Mononuclear cell (primary cell): ENCODE results near the gene SELENOP. TPM values are rescaled to one million over a fixed set of nuclear protein-coding genes. Genes with fewer than 3 reads are reported as not detected.

ENCODE experiments used
- H3K27me3 ChIP-seq: 2 replicates; pipeline ENCODE4 v1.6.0; 2011; ENCODE audit warnings: low read length, control low read depth; ENCODE audit not compliant: insufficient read depth
- H3K4me1 ChIP-seq: 2 replicates; pipeline ENCODE4 v1.5.1; 2011; ENCODE audit warnings: mild to moderate bottlenecking, low read length, control low read depth; ENCODE audit not compliant: insufficient read depth
- H3K4me3 ChIP-seq: 2 replicates; pipeline ENCODE4 v1.5.1; 2011; ENCODE audit warnings: mild to moderate bottlenecking, low read length, moderate library complexity
- H3K9me3 ChIP-seq: 2 replicates; pipeline ENCODE4 v1.5.1; 2011; ENCODE audit warnings: low read depth, mild to moderate bottlenecking, control low read depth, low read length
- total RNA-seq: library from RNA; depleted of rRNA; stranded (reverse); fragments of >200 nt; gene quantifications from one replicate; pipeline ENCODE4 v1.2.3, GENCODE V29; 2012

SELENOP gene
- total RNA-seq, 1 donor = 1.7 TPM

DNA sequence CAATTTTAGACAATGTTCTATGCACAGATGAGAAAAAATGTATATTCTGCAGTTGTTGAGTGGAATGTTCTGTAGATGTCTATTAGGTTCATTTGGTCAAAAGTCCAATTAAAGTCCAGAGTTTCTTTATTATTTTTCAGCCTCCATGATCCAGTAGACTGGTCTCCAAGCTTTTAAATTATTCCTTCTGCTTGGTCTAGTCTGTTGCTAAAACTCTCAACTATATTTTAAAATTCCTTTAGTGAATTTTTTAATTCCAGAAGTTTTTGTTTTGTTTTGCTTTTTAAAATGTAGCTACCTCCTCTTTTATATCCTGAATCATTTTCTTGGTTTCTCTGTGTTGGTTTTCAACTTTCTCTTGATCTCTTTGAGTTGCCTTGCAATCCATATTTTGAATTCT is 24.6 kb downstream of the SELENOP start:
- peaks cover 29% of the 10 kb centered on the region for H3K9me3 ChIP-seq
- H3K4me3 ChIP-seq = no peak overlapping the region
- H3K4me1 ChIP-seq = no peaks in the 10 kb centered on the region
- H3K27me3 ChIP-seq = peaks cover 2% of the 10 kb centered on the region

DNA sequence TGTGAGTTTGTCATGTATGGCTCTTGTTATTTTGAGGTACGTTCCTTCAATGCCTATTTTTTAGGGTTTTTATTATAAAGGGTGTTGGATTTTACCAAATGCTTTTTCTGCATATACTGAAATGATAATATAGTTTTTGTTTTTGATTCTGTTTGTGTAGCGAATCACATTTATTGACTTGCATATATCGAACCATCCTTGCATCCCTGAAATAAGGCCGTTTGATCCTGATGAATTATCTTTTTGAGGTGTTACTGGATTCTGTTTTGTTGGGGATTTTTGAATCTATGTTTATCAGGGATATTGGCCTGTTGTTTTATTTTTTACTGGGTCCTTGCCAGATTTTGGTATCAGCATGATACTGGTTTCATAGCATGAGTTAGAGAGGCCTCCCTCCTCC is 25.9 kb downstream of the SELENOP start:
- H3K9me3 ChIP-seq = peaks cover 29% of the 10 kb centered on the region
- peaks cover 2% of the 10 kb centered on the region for H3K27me3 ChIP-seq
- H3K4me3 ChIP-seq = no peak overlapping the region
- H3K4me1 ChIP-seq = no peaks in the 10 kb centered on the region

DNA sequence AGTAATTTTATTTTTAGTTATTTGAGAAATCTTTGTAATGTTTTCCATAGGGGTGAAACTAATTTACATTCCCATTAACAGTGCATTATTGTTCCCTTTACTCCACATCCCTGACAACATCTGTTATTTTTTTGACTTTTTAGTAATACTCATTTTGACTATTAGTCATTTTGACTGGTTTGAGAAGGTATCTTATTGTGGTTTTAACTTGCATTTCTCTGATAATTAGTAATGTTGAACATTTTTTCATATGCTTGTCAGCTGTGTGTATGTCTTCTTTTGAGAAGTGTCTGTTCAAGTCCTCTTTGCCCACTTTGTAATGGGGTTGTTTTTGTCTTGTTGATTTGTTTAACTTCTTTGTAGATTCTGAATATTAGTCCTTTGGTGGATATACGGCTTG is 27.6 kb downstream of the SELENOP start:
- no peak overlapping the region for H3K4me3 ChIP-seq
- no peaks in the 10 kb centered on the region for H3K4me1 ChIP-seq
- H3K27me3 ChIP-seq = peaks cover 2% of the 10 kb centered on the region
- peaks cover 29% of the 10 kb centered on the region for H3K9me3 ChIP-seq

DNA sequence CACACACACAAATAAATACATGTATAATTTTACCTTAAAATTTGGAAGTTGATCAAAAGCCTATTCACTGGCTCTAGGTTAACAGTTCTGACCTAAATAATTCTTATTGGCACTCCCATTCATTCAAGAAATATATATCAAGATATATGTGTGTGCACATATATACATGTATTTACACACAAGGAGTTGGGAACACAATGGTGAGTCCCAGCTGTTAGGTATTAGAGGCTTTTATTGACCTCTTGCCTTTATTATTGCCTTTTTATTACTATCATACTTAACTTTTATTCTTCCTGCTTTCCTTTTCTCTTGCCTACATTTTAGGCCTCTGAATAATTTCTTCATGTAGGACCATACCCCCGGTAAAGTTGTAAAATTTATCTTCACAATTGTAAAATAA is 30.1 kb downstream of the SELENOP start:
- no peak overlapping the region for H3K4me3 ChIP-seq
- peaks cover 14% of the 10 kb centered on the region for H3K9me3 ChIP-seq
- H3K27me3 ChIP-seq = peaks cover 2% of the 10 kb centered on the region
- no peaks in the 10 kb centered on the region for H3K4me1 ChIP-seq

DNA sequence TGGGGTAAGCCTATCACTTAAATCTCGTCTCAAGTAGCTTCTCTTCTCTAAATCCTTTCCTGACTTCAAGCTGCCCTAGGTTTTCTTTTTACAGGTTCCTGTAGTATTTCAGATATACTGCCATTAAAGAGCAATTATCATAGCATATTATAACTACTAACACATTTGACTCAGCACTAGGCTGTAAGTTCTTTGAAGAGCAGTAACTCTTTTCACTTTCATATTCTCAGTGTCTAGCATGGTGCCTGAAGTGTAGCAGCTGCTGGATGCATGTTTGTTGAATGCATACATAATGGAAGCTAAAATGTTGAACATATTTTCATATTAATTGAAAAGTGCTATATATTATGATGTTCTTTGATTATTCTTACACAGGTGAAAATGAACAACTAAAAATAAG is 32.6 kb downstream of the SELENOP start:
- no peaks in the 10 kb centered on the region for H3K27me3 ChIP-seq
- H3K9me3 ChIP-seq = no peaks in the 10 kb centered on the region
- H3K4me3 ChIP-seq = no peak overlapping the region
- H3K4me1 ChIP-seq = no peaks in the 10 kb centered on the region

DNA sequence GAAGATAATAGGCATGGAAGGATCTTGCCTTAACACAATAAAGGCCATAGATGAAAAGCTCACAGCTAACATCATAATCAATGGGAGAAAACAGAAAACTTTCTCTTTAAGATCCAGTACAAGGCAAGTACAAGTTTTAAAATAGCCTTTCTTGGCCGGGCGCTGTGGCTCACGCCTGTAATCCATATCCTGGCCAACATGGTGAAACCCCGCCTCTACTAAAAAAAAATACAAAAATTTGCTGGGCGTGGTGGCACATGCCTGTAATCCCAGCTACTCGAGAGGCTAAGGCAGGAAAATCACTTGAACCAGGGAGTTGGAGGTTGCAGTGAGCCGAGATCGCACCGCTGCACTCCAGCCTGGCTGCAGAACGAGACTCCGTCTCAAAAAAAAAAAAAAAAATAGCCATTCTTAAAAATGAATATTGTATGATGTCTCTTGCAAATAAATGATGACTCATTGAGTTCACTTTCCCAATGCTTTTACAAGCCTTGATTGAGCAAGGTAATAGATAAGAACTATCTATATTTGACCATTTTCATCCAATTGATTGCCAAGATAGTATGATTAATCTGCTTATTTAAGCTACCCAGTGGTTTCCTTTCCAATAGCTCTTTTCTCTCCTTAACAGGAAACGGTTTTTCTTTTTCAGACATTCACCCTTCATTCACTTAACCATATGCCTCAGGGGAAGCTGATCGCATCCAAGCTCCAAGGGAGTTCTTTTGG is 39.3 kb downstream of the SELENOP start:
- Histone ChIP-seq H3K27me3 (no peaks in the 10 kb centered on the region), H3K4me1 (no peaks in the 10 kb centered on the region), H3K9me3 (no peaks in the 10 kb centered on the region), H3K4me3 (no peak overlapping the region)

DNA sequence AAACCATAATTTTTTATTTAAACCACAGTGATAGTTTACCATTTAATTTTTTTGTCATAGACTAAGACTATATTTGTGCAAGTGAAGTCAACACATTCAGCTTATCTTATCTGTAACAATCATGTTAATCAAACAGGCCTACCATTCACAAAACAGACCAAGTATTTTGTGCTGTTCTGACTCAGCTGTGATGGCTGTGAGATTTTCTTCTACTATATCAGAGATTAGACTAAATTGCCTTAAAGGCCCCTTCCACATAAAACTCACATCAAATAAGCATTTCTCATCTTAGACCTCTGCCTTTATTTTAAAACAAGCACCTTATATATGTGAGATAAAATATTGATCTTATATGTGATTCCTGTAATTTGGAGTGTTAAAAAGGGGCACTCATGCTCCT is 41.7 kb downstream of the SELENOP start:
- no peaks in the 10 kb centered on the region for H3K4me1 ChIP-seq
- H3K27me3 ChIP-seq = no peaks in the 10 kb centered on the region
- no peak overlapping the region for H3K4me3 ChIP-seq
- no peaks in the 10 kb centered on the region for H3K9me3 ChIP-seq

DNA sequence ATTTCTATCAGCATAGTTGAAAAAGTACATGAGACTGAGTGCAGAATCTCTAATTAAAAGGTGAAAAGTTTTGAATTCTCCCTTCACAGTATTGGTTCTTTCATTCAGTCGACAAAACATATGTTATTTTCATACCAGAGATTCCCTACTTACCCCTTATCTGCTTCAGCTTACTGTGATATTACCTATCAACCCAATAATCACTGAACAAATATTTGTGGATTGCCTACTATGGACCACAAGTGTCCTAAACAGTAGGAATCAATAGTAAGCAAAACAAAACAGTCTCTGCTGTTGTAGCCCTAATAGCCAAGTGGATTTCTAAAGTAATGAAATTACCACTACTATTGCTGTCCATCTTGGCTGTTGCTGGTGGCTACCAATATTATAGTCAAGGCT is 43.6 kb downstream of the SELENOP start:
- Histone ChIP-seq H3K4me3 (no peak overlapping the region), H3K9me3 (no peaks in the 10 kb centered on the region), H3K27me3 (no peaks in the 10 kb centered on the region), H3K4me1 (no peaks in the 10 kb centered on the region)

DNA sequence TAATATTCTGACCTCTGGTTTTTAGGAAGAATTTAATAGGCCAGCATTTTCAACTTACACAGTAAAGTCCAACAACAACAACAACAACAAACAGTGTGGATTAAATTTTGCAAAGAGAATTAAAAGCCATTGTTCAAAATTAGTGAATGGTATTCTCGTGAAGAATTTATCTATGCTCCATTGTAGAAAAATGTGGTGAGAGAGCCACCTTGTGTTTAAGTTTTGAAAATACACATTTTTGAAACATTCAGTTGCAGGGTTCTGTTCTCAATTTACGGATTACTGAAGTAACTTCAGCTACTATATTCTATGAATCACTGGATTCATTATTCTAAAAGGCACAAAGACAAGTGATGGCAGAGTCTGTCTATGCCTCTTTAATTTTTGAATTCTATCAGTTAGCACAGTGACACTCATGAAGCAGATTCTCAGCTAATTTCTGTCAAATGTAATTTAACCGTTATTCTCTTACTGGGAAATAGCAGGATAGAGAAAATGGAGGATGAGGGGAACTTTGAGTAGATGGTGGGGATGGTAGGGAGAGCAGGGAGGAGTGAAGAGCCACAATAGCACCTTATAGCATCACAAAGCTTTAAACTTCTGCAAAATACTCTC is 44.1 kb downstream of the SELENOP start:
- Histone ChIP-seq H3K4me1 (no peaks in the 10 kb centered on the region), H3K9me3 (no peaks in the 10 kb centered on the region), H3K4me3 (no peak overlapping the region), H3K27me3 (no peaks in the 10 kb centered on the region)

DNA sequence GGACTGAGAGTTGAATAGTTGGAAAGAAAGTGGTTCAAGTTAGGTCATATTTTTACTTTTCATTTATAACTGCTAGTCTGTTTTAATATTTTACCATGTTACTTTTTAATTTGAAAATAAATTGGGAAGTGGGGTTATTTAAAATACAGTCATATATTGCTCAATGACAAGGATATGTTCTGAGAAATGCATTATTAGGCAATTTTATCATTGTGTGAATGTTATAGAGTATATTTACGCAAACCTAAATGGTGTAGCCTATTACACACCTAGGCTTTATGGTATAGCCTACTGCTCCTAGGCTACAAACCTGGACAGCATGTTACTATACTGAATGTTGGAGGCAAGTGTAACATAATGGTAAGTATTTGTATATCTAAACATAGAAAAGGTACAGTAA is 49.9 kb downstream of the SELENOP start:
- Histone ChIP-seq H3K4me3 (no peak overlapping the region), H3K4me1 (peaks cover 13% of the 10 kb centered on the region), H3K9me3 (no peaks in the 10 kb centered on the region), H3K27me3 (no peaks in the 10 kb centered on the region)

DNA sequence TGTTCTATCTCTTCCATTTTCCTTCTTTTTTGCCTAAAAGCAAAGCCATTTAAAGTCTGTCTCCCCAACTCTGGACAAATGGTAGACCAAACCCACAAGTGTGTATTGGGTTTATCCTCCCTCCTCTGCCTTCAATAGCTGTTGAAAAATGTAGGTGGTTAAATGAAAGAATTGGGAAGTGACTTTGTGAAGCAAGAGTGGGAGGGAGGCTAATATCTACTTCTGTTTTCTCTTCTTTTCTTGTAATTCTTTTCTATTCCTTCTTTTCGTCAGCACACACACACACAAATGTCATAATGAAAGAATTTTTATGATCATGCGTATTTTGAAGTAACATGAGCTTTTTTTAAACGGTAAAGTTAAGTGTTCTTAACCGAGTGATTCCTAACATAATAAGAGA is 51.3 kb downstream of the SELENOP start:
- H3K4me1 ChIP-seq = peaks cover 14% of the 10 kb centered on the region
- H3K9me3 ChIP-seq = no peaks in the 10 kb centered on the region
- H3K27me3 ChIP-seq = no peaks in the 10 kb centered on the region
- H3K4me3 ChIP-seq = no peak overlapping the region

DNA sequence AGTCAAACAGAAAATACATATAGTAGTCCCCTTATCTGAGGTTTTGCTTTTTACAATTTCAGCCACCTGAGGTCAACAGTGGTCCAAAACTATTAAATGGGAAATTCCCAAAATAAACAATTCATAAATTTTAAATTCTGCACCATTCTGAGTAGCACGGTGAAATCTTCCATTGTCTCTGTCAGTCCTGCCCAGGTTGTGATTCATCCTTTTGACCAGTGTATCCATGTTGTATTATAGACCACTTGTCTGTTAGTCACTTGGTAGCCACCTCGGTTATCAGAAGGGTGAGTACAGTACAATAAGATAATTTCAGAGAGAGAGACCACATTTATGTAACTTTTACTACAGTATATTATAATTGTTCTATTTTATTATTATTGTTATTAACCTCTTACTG is 52.2 kb downstream of the SELENOP start:
- Histone ChIP-seq H3K4me3 (no peak overlapping the region), H3K27me3 (no peaks in the 10 kb centered on the region), H3K4me1 (peaks cover 14% of the 10 kb centered on the region), H3K9me3 (no peaks in the 10 kb centered on the region)

DNA sequence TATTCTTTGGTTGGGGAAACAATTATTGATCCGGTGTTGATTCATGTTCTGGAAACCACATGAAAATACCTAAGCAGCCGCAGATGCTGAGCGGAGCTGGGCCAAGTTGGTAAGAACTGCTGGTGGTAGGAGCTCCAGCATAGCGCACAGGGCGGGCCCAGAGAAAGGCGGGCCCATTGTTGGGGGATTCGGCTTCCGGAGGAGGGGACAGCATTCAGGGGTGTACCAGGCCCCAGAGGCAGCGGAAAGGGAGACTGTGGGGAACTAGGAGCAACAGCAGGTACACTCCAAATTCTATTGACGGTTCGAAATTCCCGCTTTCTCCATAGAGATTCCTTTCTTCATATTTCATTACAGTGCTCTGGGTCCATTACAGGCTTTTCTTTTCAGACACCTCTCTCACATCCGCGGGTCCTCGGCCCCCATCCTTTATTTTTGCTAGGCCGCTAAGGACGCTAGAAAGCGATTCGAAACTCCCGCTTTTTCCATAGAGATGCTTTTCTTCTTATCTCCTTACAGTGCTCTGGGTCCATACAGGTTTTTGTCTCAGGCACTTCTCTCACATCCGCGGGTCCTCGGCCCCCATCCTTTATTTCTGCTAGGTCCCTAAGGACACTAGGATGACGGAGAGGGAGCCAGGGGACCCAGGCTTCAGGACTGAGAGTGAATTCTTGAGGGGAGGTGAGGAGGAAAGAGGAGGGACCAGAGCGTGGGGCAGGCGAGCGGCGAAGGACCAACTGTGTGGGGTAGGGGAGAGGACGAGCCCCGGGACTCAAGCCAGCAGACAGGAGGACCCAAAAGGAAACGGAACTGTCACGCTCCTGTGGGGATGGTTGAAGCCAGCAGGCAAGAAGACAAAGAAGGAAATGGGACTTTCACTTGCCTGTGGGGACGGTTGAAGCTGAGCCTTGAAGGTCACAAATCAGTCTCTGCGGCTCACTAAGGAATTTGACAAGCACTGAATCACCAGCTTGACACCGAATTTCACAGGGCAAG is 54.8 kb downstream of the SELENOP start, which contains the start of gene CCDC152:
Gene CCDC152 (plus strand): TSS at position 213 of the 996 bp plus-strand sequence. CDS start 2,304 bp downstream, outside the sequence.
- Histone ChIP-seq H3K4me3 (peak within 1 kb of the TSS; percentile 44), H3K4me1 (peaks cover 14% of the 10 kb centered on the region)

DNA sequence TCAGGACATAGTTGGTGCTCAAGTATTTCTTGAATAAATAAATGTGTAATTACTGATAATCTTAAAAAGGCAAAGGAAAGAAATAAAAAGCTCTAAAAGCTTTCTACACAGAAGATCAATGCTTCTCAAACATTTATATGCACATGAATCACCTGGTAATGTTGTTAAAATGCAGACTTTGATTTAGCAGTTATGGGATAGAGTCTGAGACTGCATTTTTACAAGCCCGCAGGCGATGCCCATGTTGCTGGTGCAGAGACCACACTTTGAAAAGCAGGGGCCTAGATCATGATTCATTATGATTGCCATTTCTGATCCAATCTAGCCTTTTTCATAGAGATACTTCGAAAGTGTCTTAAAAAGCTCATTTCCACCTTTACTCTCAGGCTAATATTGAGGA is 58.6 kb downstream of the SELENOP start:
- H3K4me3 ChIP-seq = no peak overlapping the region
- H3K9me3 ChIP-seq = no peaks in the 10 kb centered on the region
- peaks cover 10% of the 10 kb centered on the region for H3K4me1 ChIP-seq
- no peaks in the 10 kb centered on the region for H3K27me3 ChIP-seq

More for the DNA sequence above, 54.8 kb downstream of the SELENOP start, which contains the start of gene CCDC152:
- Histone ChIP-seq H3K9me3 (no peaks in the 10 kb centered on the region), H3K27me3 (no peaks in the 10 kb centered on the region)

DNA sequence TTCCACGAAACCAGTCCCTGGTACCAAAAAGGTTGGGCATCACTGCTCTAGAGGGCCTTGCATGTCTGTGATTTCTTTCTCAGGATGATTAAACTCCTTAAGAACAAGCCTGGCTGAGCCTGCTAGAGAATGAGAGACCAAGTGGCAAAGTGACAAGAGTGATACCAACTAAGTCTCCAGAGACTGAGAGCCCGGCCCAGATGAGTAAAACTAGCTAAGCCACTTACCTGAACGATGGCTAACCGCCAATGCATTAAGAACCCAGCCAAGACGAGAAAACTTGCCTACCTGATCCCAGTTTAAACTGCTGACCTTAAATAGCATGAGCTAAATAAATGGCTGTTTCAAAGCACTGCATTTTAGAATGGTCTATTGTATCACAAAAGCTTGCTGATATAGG is 60.6 kb downstream of the SELENOP start:
- no peaks in the 10 kb centered on the region for H3K9me3 ChIP-seq
- no peaks in the 10 kb centered on the region for H3K4me1 ChIP-seq
- no peak overlapping the region for H3K4me3 ChIP-seq
- H3K27me3 ChIP-seq = no peaks in the 10 kb centered on the region
